Gastroesophageal sphincter (tissue), 4 donors: ENCODE measurements around the gene AUTS2. TPM values are rescaled to one million over a fixed set of nuclear protein-coding genes. Genes with fewer than 3 reads are reported as not detected.

Experiments
- ATAC-seq: fragments of 150-250 bp; one replicate; pipeline ENCODE4 v1.9.1; 2016; ENCODE audit warnings: mild to moderate bottlenecking, moderate library complexity
- H3K27ac ChIP-seq, 4 donors: fragments of 200-600 bp; sonication (generic) in 3 of 4; 1 replicate in 3 of 4; 2 replicates in 1 of 4; pipeline ENCODE4 v1.5.1; 2016 to 2019
- H3K27me3 ChIP-seq: fragments of 200-600 bp; sonication (generic); one replicate; pipeline ENCODE4 v1.5.1; 2019
- H3K36me3 ChIP-seq, 2 donors: fragments of 200-600 bp; sonication (generic); one replicate each; pipeline ENCODE4 v1.5.1; 2019; ENCODE audit warnings: control low read depth in 1 of 2
- H3K4me1 ChIP-seq, 3 donors: fragments of 200-600 bp; sonication (generic); 1 replicate in 2 of 3; 2 replicates in 1 of 3; pipeline ENCODE4 v1.5.1; 2016 to 2019; ENCODE audit warnings: control low read depth in 2 of 3
- H3K4me3 ChIP-seq, 2 donors: fragments of 200-600 bp; sonication (generic); one replicate each; pipeline ENCODE4 v1.5.1; 2019; ENCODE audit warnings: mild to moderate bottlenecking in 1 of 2, moderate library complexity in 1 of 2
- H3K9me3 ChIP-seq, 3 donors: fragments of 200-600 bp; sonication (generic); one replicate each; pipeline ENCODE4 v1.5.1; 2017 to 2019; ENCODE audit warnings: control low read depth in 2 of 3
- CTCF ChIP-seq, 4 experiments: fragments of 200-600 bp in 2 of 4; fragments of 450-650 bp in 2 of 4; sonication (generic) in 1 of 4; IDR thresholded peaks; one replicate each; pipeline ENCODE4 v1.5.1; 2017 to 2019; ENCODE audit warnings: antibody characterized with exemption in 4 of 4, mild to moderate bottlenecking in 2 of 4, moderate library complexity in 2 of 4
- EP300 ChIP-seq: sonication (generic); formaldehyde crosslinking; IDR thresholded peaks from one replicate; pipeline ENCODE4 v1.6.1; 2017; ENCODE audit warnings: antibody characterized with exemption, mild to moderate bottlenecking
- POLR2A ChIP-seq, 2 donors: fragments of 450-650 bp; IDR thresholded peaks; one replicate each; pipeline ENCODE4 v1.6.1; 2017; ENCODE audit warnings: antibody characterized with exemption in 2 of 2, mild to moderate bottlenecking in 2 of 2, moderate library complexity in 1 of 2
- POLR2AphosphoS5 ChIP-seq: sonication (generic); formaldehyde crosslinking; IDR thresholded peaks from one replicate; pipeline ENCODE4 v1.6.1; 2017; ENCODE audit warnings: antibody characterized with exemption
- WGBS, 2 donors: methylation state at CpG; one replicate each; pipeline ENCODE4 v1.1.5; 2018; ENCODE audit warnings: low coverage in 1 of 2; 5-methylcytosine and 5-hydroxymethylcytosine counted together
- total RNA-seq, 4 donors: library from RNA; depleted of rRNA; stranded (reverse); fragments of >200 nt; gene quantifications; one replicate each; pipeline ENCODE4 v1.1.0, GENCODE V29; 2016

Gene AUTS2
- total RNA-seq, 4 donors from 2014 or later: 12.2 to 48.7 (median 44.1) TPM

DNA sequence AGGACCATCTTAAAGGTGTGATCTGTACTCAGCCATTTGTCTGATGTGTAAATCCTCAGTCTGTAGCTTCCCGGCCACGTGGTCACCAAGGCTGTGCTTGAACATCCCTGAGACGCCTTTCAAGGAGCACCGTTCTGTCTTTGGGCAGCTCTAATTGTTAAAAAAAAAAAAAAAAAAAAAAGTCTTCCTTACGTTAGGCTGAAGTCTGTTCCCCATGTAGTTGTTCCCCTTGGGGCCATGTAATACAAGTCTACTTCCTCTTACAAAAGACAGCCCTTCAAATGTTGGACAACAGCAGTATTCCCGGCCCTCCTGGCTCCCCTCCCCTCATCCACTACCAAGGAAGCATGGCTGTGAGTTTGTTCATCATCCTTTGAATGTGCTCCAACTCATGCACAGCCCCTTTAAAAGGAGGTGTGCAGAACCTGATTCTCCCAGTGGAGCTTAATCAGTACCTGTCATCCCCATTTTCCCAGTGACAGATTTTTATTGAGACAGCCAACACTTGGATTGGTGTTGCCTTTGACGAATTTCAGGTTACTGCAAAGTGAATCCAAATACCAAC is 1141.5 kb downstream of the AUTS2 start:
- peaks cover 0 to 46% (median 8%) of the 10 kb centered on the region in 3 donors for H3K4me1 ChIP-seq
- ATAC-seq: no peak
- H3K27me3 ChIP-seq: no peaks in the 10 kb centered on the region
- TF ChIP-seq POLR2AphosphoS5 (no peak), POLR2A (IDR thresholded peaks at IDR 0.05) (no peak), CTCF (IDR thresholded peaks at IDR 0.05) (no peak), EP300 (no peak)
- H3K4me3 ChIP-seq: no peak overlapping the region
- no peak overlapping the region for H3K27ac ChIP-seq
- WGBS, 2 donors: 58 to 61% methylated on average over 5 to 7 of the region's 7 CpGs
- H3K36me3 ChIP-seq: no peaks in the 10 kb centered on the region
- H3K9me3 ChIP-seq: no peaks in the 10 kb centered on the region

DNA sequence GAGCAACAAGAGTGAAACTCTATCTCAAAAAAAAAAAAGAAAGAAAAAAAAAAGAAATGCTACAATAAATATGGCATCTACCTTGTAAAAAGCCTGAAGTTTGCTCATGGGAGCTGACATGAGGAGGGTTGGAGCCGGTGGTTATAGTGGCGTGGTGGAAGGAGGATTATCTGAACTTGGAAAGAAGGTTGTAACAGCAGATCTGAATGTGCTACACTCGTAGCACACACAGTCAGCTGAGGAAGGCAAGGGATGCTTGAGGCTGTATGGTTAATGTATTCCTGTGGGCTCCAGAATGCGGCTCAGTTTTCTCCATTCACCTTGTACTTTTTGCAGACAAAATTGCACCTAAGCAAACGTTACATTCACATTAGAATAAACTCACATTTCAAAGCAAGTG is 1143.4 kb downstream of the AUTS2 start:
- no peaks in the 10 kb centered on the region for H3K36me3 ChIP-seq
- H3K4me1 ChIP-seq: peaks cover 0 to 30% (median 8%) of the 10 kb centered on the region in 3 donors
- 77 to 86% methylated on average over 5 of the region's 5 CpGs for WGBS, 2 donors
- H3K4me3 ChIP-seq: no peak overlapping the region
- ATAC-seq: no peak
- no peak overlapping the region for H3K27ac ChIP-seq
- TF ChIP-seq POLR2AphosphoS5 (no peak), EP300 (no peak), CTCF (IDR thresholded peaks at IDR 0.05) (no peak), POLR2A (IDR thresholded peaks at IDR 0.05) (no peak)
- no peaks in the 10 kb centered on the region for H3K9me3 ChIP-seq
- no peaks in the 10 kb centered on the region for H3K27me3 ChIP-seq

- Histone ChIP-seq H3K27ac (no peak overlapping the region), H3K9me3 (no peaks in the 10 kb centered on the region), H3K27me3 (no peaks in the 10 kb centered on the region), H3K36me3 (no peaks in the 10 kb centered on the region), H3K4me3 (no peak overlapping the region), H3K4me1 (peaks cover 0 to 10% (median 0%) of the 10 kb centered on the region in 3 donors)
- TF ChIP-seq CTCF (IDR thresholded peaks at IDR 0.05): no peak
- 67 to 86% methylated on average over 7 to 9 of the region's 9 CpGs for WGBS, 2 donors
- ATAC-seq: peak; percentile 25
Observed at GRCh38 chr7:70743531-70744325, 1145.5 kb downstream of the AUTS2 start.

GRCh38 chr7:70744492-70744891 is 1146.2 kb downstream of the AUTS2 start:
- Histone ChIP-seq H3K4me3 (no peak overlapping the region), H3K9me3 (no peaks in the 10 kb centered on the region), H3K27me3 (no peaks in the 10 kb centered on the region), H3K36me3 (no peaks in the 10 kb centered on the region), H3K4me1 (peaks cover 0 to 9% (median 0%) of the 10 kb centered on the region in 3 donors), H3K27ac (no peak overlapping the region)
- TF ChIP-seq EP300: no peak
- TF ChIP-seq POLR2A (IDR thresholded peaks at IDR 0.05): no peak
- TF ChIP-seq CTCF (IDR thresholded peaks at IDR 0.05): no peak
- TF ChIP-seq POLR2AphosphoS5: no peak
- 82 to 85% methylated on average over 5 to 10 of the region's 12 CpGs for WGBS, 2 donors
- ATAC-seq: no peak

DNA sequence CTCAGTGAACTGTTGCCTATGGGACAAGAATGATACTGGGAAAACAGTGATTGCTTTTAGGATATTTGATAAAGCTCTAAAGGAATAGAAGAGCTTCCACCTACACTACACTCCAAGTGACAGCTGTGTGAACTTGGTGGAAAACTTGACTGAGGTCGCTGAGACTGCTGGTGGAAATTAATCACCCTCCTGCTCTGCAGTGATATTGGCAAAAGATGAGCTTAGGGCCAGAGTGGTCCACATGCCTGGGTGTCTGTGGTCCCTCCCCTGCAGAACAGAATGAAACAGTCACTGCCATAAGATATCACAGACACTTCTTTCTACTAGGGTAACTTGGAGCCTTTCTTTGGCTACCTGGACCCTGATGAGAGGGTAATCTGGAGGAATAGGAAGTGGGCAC is 1151.6 kb downstream of the AUTS2 start:
- ATAC-seq: no peak
- 69% methylated on average over 1 of the region's 1 CpG; no CpG with 5 or more reads in 1 of the 2 donors for WGBS, 2 donors
- H3K36me3 ChIP-seq: no peaks in the 10 kb centered on the region

More for the DNA sequence above, 1151.6 kb downstream of the AUTS2 start:
- H3K9me3 ChIP-seq: no peaks in the 10 kb centered on the region
- no peak overlapping the region for H3K4me3 ChIP-seq
- peaks cover 0 to 13% (median 0%) of the 10 kb centered on the region in 3 donors for H3K4me1 ChIP-seq
- no peak overlapping the region for H3K27ac ChIP-seq
- TF ChIP-seq POLR2A (IDR thresholded peaks at IDR 0.05) (no peak), CTCF (IDR thresholded peaks at IDR 0.05) (no peak), EP300 (no peak), POLR2AphosphoS5 (no peak)
- no peaks in the 10 kb centered on the region for H3K27me3 ChIP-seq
